Caki2 (cell line): ENCODE results near the gene ARPC1B. TPM values are rescaled to one million over a fixed set of nuclear protein-coding genes. Genes with fewer than 3 reads are reported as not detected.
"Not testable (repeated sequence)": the region's sequence is repeated elsewhere in the genome, so short reads cannot be mapped to it uniquely, and the experiment has no call there.

Source experiments
- DNase-seq: peaks from one replicate; pipeline ENCODE4 v3.0.0-alpha.2; 2015; ENCODE audit warnings: low read depth
- in situ Hi-C: cut with HindIII; loops from 2 replicates; pipeline ENCODE4 v1.10.0; 2016; ENCODE audit warnings: low sequenced_read_pairs, low pct_unique_long_range_greater_than_20kb, mixed read lengths
- total RNA-seq: library from RNA; depleted of rRNA; stranded (reverse); fragments of >200 nt; shearing (Covaris generic); gene quantifications from 2 replicates; pipeline ENCODE4 v1.2.3, GENCODE V29; 2014; ENCODE audit warnings: low replicate concordance

ARPC1B gene
- total RNA-seq, 1 experiment from 2014 or later: 491 TPM

GRCh38 chr7:99383791-99384370, 9.4 kb downstream of the ARPC1B start:
- in situ Hi-C loops: no loop called here
- DNase-seq: no peak

GRCh38 chr7:99384523-99384922, 10.0 kb downstream of the ARPC1B start:
- in situ Hi-C loops: no loop called here
- no peak for DNase-seq

- in situ Hi-C loops: no loop called here
- DNase-seq: no peak
These were observed 11.0 kb downstream of the ARPC1B start for GRCh38 chr7:99385564-99385963.

GRCh38 chr7:99386584-99387238, 12.2 kb downstream of the ARPC1B start:
- peak; percentile 33 for DNase-seq
- in situ Hi-C loops: no loop called here

GRCh38 chr7:99387239-99387635, 12.7 kb downstream of the ARPC1B start:
- DNase-seq, in situ Hi-C loops: not testable (repeated sequence)

- no peak for DNase-seq
- in situ Hi-C loops: no loop called here
These were observed 13.4 kb downstream of the ARPC1B start for GRCh38 chr7:99387912-99388311.

GRCh38 chr7:99389772-99390171, 15.2 kb downstream of the ARPC1B start:
- DNase-seq: no peak
- in situ Hi-C loops: no loop called here

- in situ Hi-C loops: no loop called here
- no peak for DNase-seq
These were observed 16.5 kb downstream of the ARPC1B start for GRCh38 chr7:99390941-99391602.

GRCh38 chr7:99392046-99392445, 17.5 kb downstream of the ARPC1B start:
- in situ Hi-C loops: no loop called here
- no peak for DNase-seq

- in situ Hi-C loops: no loop called here
- peak; percentile 46 for DNase-seq
These were observed 18.3 kb downstream of the ARPC1B start for GRCh38 chr7:99392659-99393354.

- in situ Hi-C loops: no loop called here
- no peak for DNase-seq
These were observed 19.0 kb downstream of the ARPC1B start for GRCh38 chr7:99393355-99394187.

- DNase-seq: no peak
- in situ Hi-C loops: no loop called here
These were observed 19.6 kb downstream of the ARPC1B start for GRCh38 chr7:99394188-99394502.

GRCh38 chr7:99395616-99396327, 21.2 kb downstream of the ARPC1B start:
- DNase-seq: no peak
- in situ Hi-C loops: no loop called here

- in situ Hi-C loops: no loop called here
- no peak for DNase-seq
These were observed 22.1 kb downstream of the ARPC1B start for GRCh38 chr7:99396418-99397296.

GRCh38 chr7:99397297-99397983, 22.9 kb downstream of the ARPC1B start:
- in situ Hi-C loops: no loop called here
- no peak for DNase-seq

- no peak for DNase-seq
- in situ Hi-C loops: no loop called here
These were observed 24.4 kb downstream of the ARPC1B start for GRCh38 chr7:99398891-99399445.
